Panc1 (cell line): ENCODE data around the gene CHPT1.

Source experiments
- CTCF ChIP-seq: fragments of 450-650 bp; IDR thresholded peaks from 2 replicates; pipeline ENCODE4 v1.5.1; 2017; ENCODE audit warnings: mild to moderate bottlenecking
- POLR2AphosphoS5 ChIP-seq: IDR thresholded peaks from 2 replicates; pipeline ENCODE4 v1.6.1; 2012; ENCODE audit warnings: mild to moderate bottlenecking, low read depth, low read length, moderate library complexity
- TCF7L2 ChIP-seq: IDR thresholded peaks from 2 replicates; pipeline ENCODE4 v1.6.1; 2011; ENCODE audit warnings: mild to moderate bottlenecking, low read depth, low read length, inconsistent platforms

DNA sequence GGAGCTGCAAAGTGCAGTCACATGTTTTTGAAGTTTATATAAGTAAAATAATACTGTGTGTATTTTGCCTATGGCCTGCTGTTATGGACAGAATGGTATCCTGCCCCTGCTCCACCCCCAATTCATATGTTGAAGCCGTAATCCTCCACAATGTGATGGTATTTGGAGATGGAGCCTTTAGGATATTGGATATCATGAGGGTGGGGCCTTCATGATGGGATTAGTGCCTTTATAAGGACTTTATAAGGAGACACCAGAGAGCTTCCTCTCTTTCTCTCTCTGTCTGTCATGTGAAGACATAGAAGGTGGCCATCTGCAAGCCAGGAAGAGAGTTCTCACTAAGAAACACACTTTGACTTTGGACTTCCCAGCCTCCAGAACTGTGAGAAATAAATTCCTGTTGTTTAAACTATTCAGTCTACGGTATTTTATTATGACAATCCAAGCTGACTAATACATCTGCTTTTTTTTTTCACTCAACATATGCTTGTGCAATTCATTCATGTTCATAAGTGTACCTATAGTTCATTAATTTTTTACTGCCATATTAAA lies 3.1 kb upstream of the CHPT1 start:
- no peak for TF ChIP-seq POLR2AphosphoS5
- no peak for TF ChIP-seq CTCF
- TF ChIP-seq TCF7L2: no peak
